B cell (primary cell): ENCODE results near the gene NAALADL1.

Source experiments
- CTCF ChIP-seq: fragments of 200-600 bp; IDR thresholded peaks from one replicate; pipeline ENCODE4 v1.8.0; 2022; ENCODE audit warnings: antibody characterized with exemption, mild to moderate bottlenecking
- EZH2 ChIP-seq: IDR thresholded peaks from 2 replicates; pipeline ENCODE4 v1.6.1; 2012; ENCODE audit warnings: borderline replicate concordance, low read depth, mild to moderate bottlenecking, moderate library complexity, low read length; ENCODE audit not compliant: insufficient read depth, poor library complexity, severe bottlenecking

- TF ChIP-seq CTCF: no peak
- TF ChIP-seq EZH2: no peak
Observed at GRCh38 chr11:64998141-64998540, 60.2 kb downstream of the NAALADL1 start.
